Measurements from ENCODE around the gene TMOD1.

TMOD1 gene

GRCh38 chr9:97638666-97639065 lies 137.2 kb downstream of the TMOD1 start:
- Mint-ChIP-seq H3K27me3 (ENCODE audit: low read depth) (no peaks in the 10 kb centered on the region), H3K4me3 (no peak overlapping the region), H3K36me3 (ENCODE audit: low read depth) (peaks cover 21% of the 10 kb centered on the region), H3K27ac (no peak overlapping the region), H3K9me3 (no peaks in the 10 kb centered on the region), H3K4me1 (ENCODE audit: low read depth) (peaks cover 35% of the 10 kb centered on the region)

- H3K9me3 Mint-ChIP-seq = no peaks in the 10 kb centered on the region
- no peak overlapping the region for H3K27ac Mint-ChIP-seq
Measured at GRCh38 chr9:97640325-97640724, 138.9 kb downstream of the TMOD1 start.

DNA sequence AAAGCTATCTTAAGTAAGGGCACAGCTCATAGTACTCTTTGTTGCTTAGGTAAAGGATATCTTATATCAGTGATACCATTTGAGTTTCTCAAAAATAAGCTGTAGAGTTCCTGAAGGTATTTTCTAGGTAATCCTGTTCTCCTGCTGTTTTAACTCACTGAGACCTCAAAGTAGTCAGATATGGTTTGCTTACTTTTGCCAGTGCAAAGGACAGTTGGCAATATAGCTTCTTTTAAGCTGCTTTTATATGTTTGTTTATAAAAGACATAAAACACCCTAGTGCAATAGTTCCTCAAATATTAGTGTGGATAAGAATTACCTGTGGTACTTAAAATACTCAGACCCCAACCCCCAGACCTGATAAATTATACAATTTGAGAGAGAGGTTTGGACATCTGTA lies 144.3 kb downstream of the TMOD1 start:
- Mint-ChIP-seq H3K4me1 (ENCODE audit: low read depth) (peaks cover 8% of the 10 kb centered on the region), H3K27me3 (ENCODE audit: low read depth) (no peaks in the 10 kb centered on the region), H3K27ac (no peak overlapping the region), H3K9me3 (no peaks in the 10 kb centered on the region), H3K4me3 (no peak overlapping the region), H3K36me3 (ENCODE audit: low read depth) (peaks cover 31% of the 10 kb centered on the region)

More at GRCh38 chr9:97640325-97640724, 138.9 kb downstream of the TMOD1 start:
- H3K27me3 Mint-ChIP-seq (ENCODE audit: low read depth) = no peaks in the 10 kb centered on the region
- H3K4me1 Mint-ChIP-seq (ENCODE audit: low read depth) = peaks cover 30% of the 10 kb centered on the region
- no peak overlapping the region for H3K4me3 Mint-ChIP-seq
- peaks cover 17% of the 10 kb centered on the region for H3K36me3 Mint-ChIP-seq (ENCODE audit: low read depth)

DNA sequence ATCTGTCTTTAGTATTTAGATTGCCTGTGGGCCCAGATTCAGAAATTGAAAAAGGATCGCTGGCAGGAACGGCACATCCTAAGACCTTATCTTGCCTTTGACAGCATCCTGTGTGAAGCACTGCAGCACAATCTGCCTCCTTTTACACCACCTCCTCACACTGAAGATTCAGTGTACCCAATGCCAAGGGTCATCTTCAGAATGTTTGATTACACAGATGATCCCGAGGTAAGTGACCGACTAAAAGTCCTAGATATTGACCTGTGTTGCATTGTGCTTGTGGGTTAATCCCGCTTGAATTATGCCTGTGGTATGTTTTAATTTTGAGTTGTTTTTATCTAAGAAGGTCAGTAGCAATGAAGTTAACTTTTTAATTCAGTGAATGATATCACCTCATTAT lies 146.5 kb downstream of the TMOD1 start:
- H3K27ac Mint-ChIP-seq = no peak overlapping the region
- H3K27me3 Mint-ChIP-seq (ENCODE audit: low read depth) = no peaks in the 10 kb centered on the region
- H3K36me3 Mint-ChIP-seq (ENCODE audit: low read depth) = peaks cover 37% of the 10 kb centered on the region
- no peaks in the 10 kb centered on the region for H3K9me3 Mint-ChIP-seq
- H3K4me3 Mint-ChIP-seq = no peak overlapping the region
- peaks cover 10% of the 10 kb centered on the region for H3K4me1 Mint-ChIP-seq (ENCODE audit: low read depth)

Measured in T-helper 1 cell treated with Interleukin-12 subunit alpha and Interleukin-12 subunit beta and Interleukin-4 antibody, amounts not matched to agents 30 μg/mL and 1 μg/mL, for 36 hours (primary cell).